Stimulated activated CD4-positive, alpha-beta T cell treated with anti-CD3 and anti-CD28 coated beads, Interleukin-4, amount 100 ng/mL, for 1 hour (primary cell): Measurements from ENCODE around the gene SELPLG.

ENCODE experiments used
- DNase-seq: peaks from one replicate; pipeline ENCODE4 v3.0.0-alpha.2; 2020

The SELPLG gene

GRCh38 chr12:108618079-108618952 is 15.4 kb downstream of the SELPLG start:
- DNase-seq = peak; percentile 79

- DNase-seq = peak; percentile 75
These were observed 16.5 kb downstream of the SELPLG start for GRCh38 chr12:108616941-108617858.

GRCh38 chr12:108616359-108616758 is 17.3 kb downstream of the SELPLG start:
- DNase-seq = no peak

- no peak for DNase-seq
These were observed 17.8 kb downstream of the SELPLG start for GRCh38 chr12:108615918-108616317.

GRCh38 chr12:108614639-108615038 is 19.1 kb downstream of the SELPLG start:
- no peak for DNase-seq

- DNase-seq = no peak
These were observed 19.7 kb downstream of the SELPLG start for GRCh38 chr12:108614041-108614440.

GRCh38 chr12:108613548-108613947 is 20.1 kb downstream of the SELPLG start:
- no peak for DNase-seq

GRCh38 chr12:108612788-108613282 is 20.9 kb downstream of the SELPLG start:
- no peak for DNase-seq

GRCh38 chr12:108611884-108612415 is 21.7 kb downstream of the SELPLG start:
- DNase-seq = peak; percentile 58

GRCh38 chr12:108610856-108611605 is 22.7 kb downstream of the SELPLG start:
- DNase-seq = no peak

- no peak for DNase-seq
These were observed 23.3 kb downstream of the SELPLG start for GRCh38 chr12:108610336-108610815.

GRCh38 chr12:108609537-108610335 is 24.0 kb downstream of the SELPLG start:
- no peak for DNase-seq

- no peak for DNase-seq
These were observed 25.1 kb downstream of the SELPLG start for GRCh38 chr12:108608616-108609015.

GRCh38 chr12:108607981-108608600 is 25.6 kb downstream of the SELPLG start:
- no peak for DNase-seq

GRCh38 chr12:108606492-108606891 is 27.2 kb downstream of the SELPLG start:
- DNase-seq = no peak

GRCh38 chr12:108605690-108606406 is 27.8 kb downstream of the SELPLG start:
- no peak for DNase-seq

GRCh38 chr12:108605000-108605689 is 28.5 kb downstream of the SELPLG start:
- DNase-seq = no peak

GRCh38 chr12:108604208-108604941 is 29.3 kb downstream of the SELPLG start:
- no peak for DNase-seq

GRCh38 chr12:108603743-108604142 is 30.0 kb downstream of the SELPLG start:
- no peak for DNase-seq
